HFFc6 (cell line): ENCODE data around the gene MYO1D. TPM values are rescaled to one million over a fixed set of nuclear protein-coding genes. Genes with fewer than 3 reads are reported as not detected.

Experiments used
- DNase-seq: peaks from one replicate; pipeline ENCODE4 v3.0.0-alpha.2; 2018
- H3K27ac Mint-ChIP-seq: 2 replicates; pipeline ENCODE4 v1.8.0; 2020; ENCODE audit warnings: mild to moderate bottlenecking, mixed read lengths
- H3K27me3 Mint-ChIP-seq: 2 replicates; pipeline ENCODE4 v1.8.0; 2021; ENCODE audit warnings: mild to moderate bottlenecking, moderate library complexity, mixed read lengths; ENCODE audit not compliant: insufficient read depth
- H3K36me3 Mint-ChIP-seq: 2 replicates; pipeline ENCODE4 v1.8.0; 2021; ENCODE audit warnings: low read depth, mixed read lengths
- H3K4me1 Mint-ChIP-seq: 2 replicates; pipeline ENCODE4 v1.8.0; 2020; ENCODE audit warnings: low read depth, mixed read lengths
- H3K4me3 Mint-ChIP-seq: 2 replicates; pipeline ENCODE4 v1.8.0; 2020; ENCODE audit warnings: mild to moderate bottlenecking, moderate library complexity, mixed read lengths
- H3K9me3 Mint-ChIP-seq: 2 replicates; pipeline ENCODE4 v1.8.0; 2020; ENCODE audit warnings: mild to moderate bottlenecking, mixed read lengths
- total RNA-seq, 6 experiments: library from RNA; stranded (reverse); fragmentation: NEBNext Ultra II Directional; extraction: Animal tissue kit (Norgen Biotek cat#: 25700); gene quantifications; 2 replicates in 1 of 6; 3 replicates in 5 of 6; pipeline ENCODE4 v1.2.3, GENCODE V29; 2021
- TF ChIP-seq, protein P1 (sequence below): fragments of 200-600 bp; sonication (generic); IDR thresholded peaks from 2 replicates; pipeline ENCODE4 v1.5.0; 2021; ENCODE audit warnings: antibody characterized with exemption, mild to moderate bottlenecking

Gene MYO1D
- total RNA-seq, 6 experiments from 2014 or later, result 3.8 to 28.8 (median 4.8) TPM

DNA sequence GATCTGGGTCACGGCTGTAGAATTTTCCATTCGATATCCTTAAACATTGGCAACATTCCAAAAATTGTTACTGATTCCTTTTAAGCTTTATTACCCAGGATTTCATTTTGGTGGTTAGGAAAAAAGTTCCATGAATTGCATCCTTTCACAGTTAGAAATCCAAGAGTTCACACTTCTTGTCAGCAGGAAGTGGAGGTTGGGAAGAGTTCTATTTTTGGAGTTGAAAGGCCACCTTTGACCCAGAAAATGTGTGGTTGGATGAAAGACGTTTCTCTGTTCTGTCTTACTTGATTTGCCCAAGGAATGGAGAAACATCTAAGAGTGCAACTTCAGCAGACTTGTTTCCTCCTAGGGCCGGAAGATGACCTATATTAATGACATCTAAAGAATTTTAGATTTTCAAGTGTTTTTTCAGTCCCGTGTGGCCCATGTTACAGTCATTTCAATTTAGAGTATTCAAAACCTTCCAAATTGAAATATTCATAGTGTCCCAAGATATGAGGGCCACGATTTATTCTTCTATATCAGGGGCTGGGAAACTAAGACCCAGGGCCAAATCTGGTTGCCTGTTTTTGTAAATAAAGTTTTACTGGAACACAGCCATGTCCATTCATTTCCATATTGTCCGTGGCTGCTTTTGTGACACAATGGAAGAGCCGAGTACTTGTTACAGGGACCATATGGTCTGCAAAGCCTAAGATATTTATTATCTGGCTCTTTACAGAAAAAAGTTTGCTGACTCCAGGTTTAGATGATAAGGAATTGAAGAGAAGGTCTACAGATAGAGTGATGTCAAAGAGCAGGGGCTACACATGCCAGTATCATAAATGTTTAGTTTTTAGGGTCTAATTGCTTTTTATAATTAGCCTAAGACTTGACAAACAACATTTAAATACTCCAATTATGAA, 339.9 kb downstream of the MYO1D start:
- peaks cover 14% of the 10 kb centered on the region for H3K4me1 Mint-ChIP-seq
- H3K36me3 Mint-ChIP-seq, result peaks cover 9% of the 10 kb centered on the region
- TF ChIP-seq, protein P1, sequence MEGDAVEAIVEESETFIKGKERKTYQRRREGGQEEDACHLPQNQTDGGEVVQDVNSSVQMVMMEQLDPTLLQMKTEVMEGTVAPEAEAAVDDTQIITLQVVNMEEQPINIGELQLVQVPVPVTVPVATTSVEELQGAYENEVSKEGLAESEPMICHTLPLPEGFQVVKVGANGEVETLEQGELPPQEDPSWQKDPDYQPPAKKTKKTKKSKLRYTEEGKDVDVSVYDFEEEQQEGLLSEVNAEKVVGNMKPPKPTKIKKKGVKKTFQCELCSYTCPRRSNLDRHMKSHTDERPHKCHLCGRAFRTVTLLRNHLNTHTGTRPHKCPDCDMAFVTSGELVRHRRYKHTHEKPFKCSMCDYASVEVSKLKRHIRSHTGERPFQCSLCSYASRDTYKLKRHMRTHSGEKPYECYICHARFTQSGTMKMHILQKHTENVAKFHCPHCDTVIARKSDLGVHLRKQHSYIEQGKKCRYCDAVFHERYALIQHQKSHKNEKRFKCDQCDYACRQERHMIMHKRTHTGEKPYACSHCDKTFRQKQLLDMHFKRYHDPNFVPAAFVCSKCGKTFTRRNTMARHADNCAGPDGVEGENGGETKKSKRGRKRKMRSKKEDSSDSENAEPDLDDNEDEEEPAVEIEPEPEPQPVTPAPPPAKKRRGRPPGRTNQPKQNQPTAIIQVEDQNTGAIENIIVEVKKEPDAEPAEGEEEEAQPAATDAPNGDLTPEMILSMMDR, result no peak
- H3K27me3 Mint-ChIP-seq, result peaks cover 1% of the 10 kb centered on the region; the same call in 1 of the 2 replicates
- peak overlapping the region; percentile 68 for H3K27ac Mint-ChIP-seq
- DNase-seq, result peak; percentile 50
- no peaks in the 10 kb centered on the region for H3K9me3 Mint-ChIP-seq
- H3K4me3 Mint-ChIP-seq, result peak overlapping the region; percentile 34; the same call in 1 of the 2 replicates

DNA sequence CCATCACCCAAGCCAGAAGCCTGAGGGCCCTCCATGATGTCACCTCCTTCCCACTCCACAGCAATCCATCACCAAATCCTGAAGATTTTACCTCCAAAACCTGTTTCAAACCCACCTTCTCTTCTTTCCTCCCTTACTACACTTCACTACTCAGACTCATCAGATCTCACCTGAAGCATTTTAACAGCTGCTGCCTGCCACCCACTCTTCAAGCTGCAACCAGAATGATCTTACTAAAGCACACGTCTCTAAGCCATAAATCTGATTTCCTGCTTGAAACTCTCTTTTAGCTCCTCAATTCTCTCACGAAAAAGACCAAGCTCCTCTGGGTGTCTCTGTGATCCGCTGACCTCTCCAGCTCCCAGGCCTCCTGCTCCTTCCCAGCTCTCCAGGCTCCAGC, 343.6 kb downstream of the MYO1D start:
- no peaks in the 10 kb centered on the region for H3K9me3 Mint-ChIP-seq
- no peak overlapping the region for H3K27ac Mint-ChIP-seq
- no peak for DNase-seq
- peaks cover 1% of the 10 kb centered on the region for H3K27me3 Mint-ChIP-seq
- peaks cover 5% of the 10 kb centered on the region; the same call in 1 of the 2 replicates for H3K36me3 Mint-ChIP-seq
- TF ChIP-seq, protein P1, result no peak
- peaks cover 14% of the 10 kb centered on the region for H3K4me1 Mint-ChIP-seq
- H3K4me3 Mint-ChIP-seq, result no peak overlapping the region

DNA sequence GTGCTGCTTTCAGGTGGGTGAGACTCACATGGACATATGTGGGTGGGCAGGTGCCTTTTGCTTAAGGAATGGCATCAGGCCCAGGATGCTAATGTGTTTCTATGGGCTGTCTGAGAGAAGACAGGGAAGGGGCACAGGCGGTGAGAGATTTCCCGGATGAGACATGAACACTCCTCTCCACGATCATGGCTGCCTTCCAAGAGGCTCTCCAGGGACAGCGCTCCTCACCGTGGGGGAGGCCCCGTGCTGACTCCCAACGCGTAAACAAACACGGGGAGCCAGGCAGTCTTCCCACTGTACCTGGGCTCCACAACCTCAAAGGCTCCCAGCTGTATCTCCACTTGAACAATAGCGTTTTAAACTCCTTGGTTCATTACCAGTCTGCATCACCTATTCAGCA, 347.3 kb downstream of the MYO1D start:
- Mint-ChIP-seq H3K4me1 (peaks cover 20% of the 10 kb centered on the region), H3K27ac (no peak overlapping the region), H3K27me3 (peaks cover 18% of the 10 kb centered on the region), H3K4me3 (no peak overlapping the region), H3K9me3 (no peaks in the 10 kb centered on the region), H3K36me3 (no peaks in the 10 kb centered on the region)
- no peak for DNase-seq
- TF ChIP-seq, protein P1, result no peak

DNA sequence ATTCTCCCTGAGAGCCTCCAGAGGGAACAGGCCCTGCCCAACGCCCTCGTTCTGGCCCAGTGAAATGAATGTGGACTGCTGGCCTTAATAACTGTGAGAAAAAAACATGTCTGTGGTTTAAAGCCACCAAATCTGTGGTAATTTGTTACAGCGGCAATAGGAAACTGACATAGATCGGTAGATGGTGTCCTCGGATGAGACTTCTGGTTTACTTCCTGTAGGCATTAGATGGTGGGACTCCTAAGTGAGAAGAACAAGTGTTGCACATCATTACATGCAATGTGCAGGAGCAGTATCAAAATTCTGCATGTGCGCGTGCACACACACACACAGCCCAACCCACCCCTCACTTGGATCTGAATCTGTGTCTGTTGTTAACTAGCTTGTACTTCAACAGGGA, 348.1 kb downstream of the MYO1D start:
- no peaks in the 10 kb centered on the region for H3K36me3 Mint-ChIP-seq
- H3K9me3 Mint-ChIP-seq, result no peaks in the 10 kb centered on the region
- TF ChIP-seq, protein P1, result no peak
- DNase-seq, result no peak
- H3K27ac Mint-ChIP-seq, result no peak overlapping the region
- H3K4me3 Mint-ChIP-seq, result no peak overlapping the region
- peaks cover 18% of the 10 kb centered on the region for H3K27me3 Mint-ChIP-seq
- H3K4me1 Mint-ChIP-seq, result peaks cover 20% of the 10 kb centered on the region

DNA sequence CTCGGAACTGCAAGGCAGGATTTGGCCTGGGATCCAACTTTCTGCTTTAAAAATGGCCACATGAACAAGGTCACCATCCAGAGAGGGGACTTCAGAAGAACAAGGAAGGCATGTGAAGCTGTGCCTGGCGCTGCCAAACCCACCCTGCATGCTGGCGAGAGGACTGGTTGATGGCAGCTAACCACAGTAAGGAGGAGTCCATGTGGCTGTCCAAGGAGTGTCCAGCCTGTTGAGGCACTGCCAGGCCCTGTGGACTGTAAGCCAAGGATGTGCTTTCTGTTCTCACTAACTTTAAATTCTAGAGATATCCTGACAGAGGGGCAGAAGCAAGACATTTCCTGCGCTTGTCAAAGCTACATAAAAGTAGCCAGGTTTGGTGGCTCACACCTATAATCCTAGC, 349.8 kb downstream of the MYO1D start:
- peaks cover 16% of the 10 kb centered on the region for H3K27me3 Mint-ChIP-seq
- H3K4me1 Mint-ChIP-seq, result peaks cover 20% of the 10 kb centered on the region
- H3K27ac Mint-ChIP-seq, result no peak overlapping the region
- DNase-seq, result no peak
- no peak overlapping the region for H3K4me3 Mint-ChIP-seq
- H3K36me3 Mint-ChIP-seq, result no peaks in the 10 kb centered on the region
- H3K9me3 Mint-ChIP-seq, result no peaks in the 10 kb centered on the region
- TF ChIP-seq, protein P1, result no peak
